ENCODE measurements around the gene ITPR3.
"Not testable (repeated sequence)": the region's sequence is repeated elsewhere in the genome, so short reads cannot be mapped to it uniquely, and the experiment has no call there.

Gene ITPR3

GRCh38 chr6:33591424-33592032 is 29.6 kb upstream of the ITPR3 start:
- DNase-seq (ENCODE audit: low read depth in 2 of 2): no peak

- DNase-seq (ENCODE audit: low read depth in 2 of 2): no peak
These were observed 28.9 kb upstream of the ITPR3 start for GRCh38 chr6:33592280-33592594.

GRCh38 chr6:33592595-33593413 is 28.3 kb upstream of the ITPR3 start:
- DNase-seq (ENCODE audit: low read depth in 2 of 2): peak in 1 of 2 donors; percentile 36

- DNase-seq (ENCODE audit: low read depth in 2 of 2): no peak
These were observed 27.8 kb upstream of the ITPR3 start for GRCh38 chr6:33593414-33593727.

GRCh38 chr6:33595001-33595846 is 25.9 kb upstream of the ITPR3 start:
- no peak for DNase-seq (ENCODE audit: low read depth in 2 of 2)

- not testable (repeated sequence) for DNase-seq (ENCODE audit: low read depth in 2 of 2)
These were observed 24.2 kb upstream of the ITPR3 start for GRCh38 chr6:33596894-33597293.

GRCh38 chr6:33597551-33598322 is 23.4 kb upstream of the ITPR3 start:
- DNase-seq (ENCODE audit: low read depth in 2 of 2): no peak

- DNase-seq (ENCODE audit: low read depth in 2 of 2): no peak
These were observed 21.6 kb upstream of the ITPR3 start for GRCh38 chr6:33599413-33599938.

GRCh38 chr6:33600761-33601160 is 20.4 kb upstream of the ITPR3 start:
- DNase-seq (ENCODE audit: low read depth in 2 of 2): no peak

GRCh38 chr6:33602180-33602579 is 18.9 kb upstream of the ITPR3 start:
- no peak for DNase-seq (ENCODE audit: low read depth in 2 of 2)

GRCh38 chr6:33604941-33605854 is 15.9 kb upstream of the ITPR3 start:
- DNase-seq (ENCODE audit: low read depth in 2 of 2): no peak

GRCh38 chr6:33606642-33607041 is 14.5 kb upstream of the ITPR3 start:
- DNase-seq (ENCODE audit: low read depth in 2 of 2): no peak

- DNase-seq (ENCODE audit: low read depth in 2 of 2): no peak
These were observed 13.9 kb upstream of the ITPR3 start for GRCh38 chr6:33607126-33607783.

- no peak for DNase-seq (ENCODE audit: low read depth in 2 of 2)
These were observed 13.3 kb upstream of the ITPR3 start for GRCh38 chr6:33607784-33608161.

GRCh38 chr6:33609019-33609418 is 12.1 kb upstream of the ITPR3 start:
- no peak for DNase-seq (ENCODE audit: low read depth in 2 of 2)

- DNase-seq (ENCODE audit: low read depth in 2 of 2): no peak
These were observed 11.6 kb upstream of the ITPR3 start for GRCh38 chr6:33609528-33609927.

GRCh38 chr6:33610067-33610466 is 11.1 kb upstream of the ITPR3 start:
- DNase-seq (ENCODE audit: low read depth in 2 of 2): no peak

GRCh38 chr6:33610779-33611732 is 10.1 kb upstream of the ITPR3 start:
- no peak for DNase-seq (ENCODE audit: low read depth in 2 of 2)

- no peak for DNase-seq (ENCODE audit: low read depth in 2 of 2)
These were observed 7.9 kb upstream of the ITPR3 start for GRCh38 chr6:33613146-33613794.
